ENCODE data around the gene PTGER1. TPM values are rescaled to one million over a fixed set of nuclear protein-coding genes. Genes with fewer than 3 reads are reported as not detected.
A peak's percentile ranks its signal among the peaks of the same experiment; 100 is the strongest.

Gene PTGER1
- total RNA-seq, 4 donors from 2014 or later = 0.31 to 1.3 (median 0.38) TPM; not detected in 1

DNA sequence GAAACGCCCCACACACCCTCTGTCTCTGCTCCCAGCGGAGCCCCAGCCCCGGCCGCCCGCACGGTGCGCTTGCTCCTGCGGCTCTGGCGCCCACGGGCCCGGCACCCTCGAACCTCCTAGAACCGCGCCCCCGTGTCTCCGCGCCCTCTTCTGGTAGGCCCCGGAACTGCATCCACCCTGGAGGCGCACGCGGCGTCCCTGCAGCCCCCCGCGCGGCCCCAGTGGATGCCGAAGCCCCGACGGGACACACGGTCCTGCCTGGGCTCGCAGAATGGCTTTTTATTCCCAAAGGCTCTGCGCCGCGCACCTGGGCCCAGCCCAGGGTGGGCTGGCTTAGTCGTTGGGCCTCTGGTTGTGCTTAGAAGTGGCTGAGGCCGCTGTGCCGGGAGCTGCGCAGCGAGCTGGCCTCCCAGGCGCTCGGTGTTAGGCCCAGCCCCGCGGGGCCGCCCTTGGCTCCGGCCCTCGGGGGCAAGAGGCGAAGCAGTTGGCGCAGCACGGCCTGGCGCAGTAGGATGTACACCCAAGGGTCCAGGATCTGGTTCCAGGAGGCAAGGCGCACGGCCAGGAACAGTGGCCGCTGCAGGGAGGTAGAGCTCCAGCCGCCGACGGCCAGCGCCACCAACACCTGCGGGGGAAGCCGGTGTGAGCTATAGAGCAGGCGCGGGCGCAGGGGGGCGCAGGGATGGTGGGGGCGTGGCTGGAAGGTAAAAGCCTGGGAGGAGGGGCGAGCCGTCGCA is 2.8 kb downstream of the PTGER1 start:
- Histone ChIP-seq H3K9me3 (no peaks in the 10 kb centered on the region), H3K4me3 (peak overlapping the region in 3 of 4 donors; percentile 25 to 53 (median 29)), H3K27me3 (peaks cover 0 to 36% (median 0%) of the 10 kb centered on the region in 4 donors), H3K36me3 (peaks cover 0 to 45% (median 0%) of the 10 kb centered on the region in 3 donors), H3K27ac (peak overlapping the region in 1 of 4 donors; percentile 19), H3K4me1 (peaks cover 34 to 57% (median 41%) of the 10 kb centered on the region in 3 donors)
- no peak for DNase-seq
- intact Hi-C loops (cut with DNase I) = no loop called here
- WGBS, 2 donors = 9 to 13% methylated on average over 14 to 18 of the region's 66 CpGs
- no peak for TF ChIP-seq POLR2A (IDR thresholded peaks at IDR 0.05)
- TF ChIP-seq, protein P1, sequence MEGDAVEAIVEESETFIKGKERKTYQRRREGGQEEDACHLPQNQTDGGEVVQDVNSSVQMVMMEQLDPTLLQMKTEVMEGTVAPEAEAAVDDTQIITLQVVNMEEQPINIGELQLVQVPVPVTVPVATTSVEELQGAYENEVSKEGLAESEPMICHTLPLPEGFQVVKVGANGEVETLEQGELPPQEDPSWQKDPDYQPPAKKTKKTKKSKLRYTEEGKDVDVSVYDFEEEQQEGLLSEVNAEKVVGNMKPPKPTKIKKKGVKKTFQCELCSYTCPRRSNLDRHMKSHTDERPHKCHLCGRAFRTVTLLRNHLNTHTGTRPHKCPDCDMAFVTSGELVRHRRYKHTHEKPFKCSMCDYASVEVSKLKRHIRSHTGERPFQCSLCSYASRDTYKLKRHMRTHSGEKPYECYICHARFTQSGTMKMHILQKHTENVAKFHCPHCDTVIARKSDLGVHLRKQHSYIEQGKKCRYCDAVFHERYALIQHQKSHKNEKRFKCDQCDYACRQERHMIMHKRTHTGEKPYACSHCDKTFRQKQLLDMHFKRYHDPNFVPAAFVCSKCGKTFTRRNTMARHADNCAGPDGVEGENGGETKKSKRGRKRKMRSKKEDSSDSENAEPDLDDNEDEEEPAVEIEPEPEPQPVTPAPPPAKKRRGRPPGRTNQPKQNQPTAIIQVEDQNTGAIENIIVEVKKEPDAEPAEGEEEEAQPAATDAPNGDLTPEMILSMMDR (IDR thresholded peaks at IDR 0.05) = peak; percentile 91 to 99 (median 98)

DNA sequence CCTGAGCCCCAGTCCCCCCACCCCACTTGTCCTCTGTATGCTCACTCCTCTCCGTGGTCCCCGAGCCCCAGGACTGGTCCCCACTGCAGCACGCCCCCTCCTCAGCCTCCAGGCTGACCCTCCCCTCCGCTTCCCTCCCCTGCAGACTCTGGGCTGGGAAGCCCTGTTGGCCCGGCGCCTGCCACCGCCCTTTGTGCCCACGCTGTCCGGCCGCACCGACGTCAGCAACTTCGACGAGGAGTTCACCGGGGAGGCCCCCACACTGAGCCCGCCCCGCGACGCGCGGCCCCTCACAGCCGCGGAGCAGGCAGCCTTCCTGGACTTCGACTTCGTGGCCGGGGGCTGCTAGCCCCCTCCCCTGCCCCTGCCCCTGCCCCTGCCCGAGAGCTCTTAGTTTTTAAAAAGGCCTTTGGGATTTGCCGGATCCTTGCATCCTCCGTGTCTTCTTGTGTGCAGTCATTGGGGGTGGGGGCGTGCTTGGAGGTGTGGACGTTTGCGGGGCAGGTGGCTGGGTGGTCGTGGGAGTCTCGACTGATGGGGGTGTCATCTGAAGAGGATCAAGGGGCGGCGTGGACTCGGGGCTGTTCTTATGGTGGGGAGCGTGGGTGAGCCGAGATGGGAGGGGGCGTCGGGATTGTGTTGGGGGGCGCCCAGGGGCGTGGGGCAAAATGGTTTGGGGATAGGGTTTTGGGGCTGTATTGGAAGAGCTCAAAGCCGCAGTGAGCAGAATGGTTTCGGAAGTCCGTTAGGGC is 3.5 kb downstream of the PTGER1 start:
- intact Hi-C loops (cut with DNase I) = no loop called here
- DNase-seq = no peak
- WGBS, 2 donors = 63 to 77% methylated on average over 12 to 22 of the region's 46 CpGs
- no peaks in the 10 kb centered on the region for H3K9me3 ChIP-seq
- H3K27me3 ChIP-seq = peaks cover 0 to 36% (median 0%) of the 10 kb centered on the region in 4 donors
- peaks cover 28 to 50% (median 34%) of the 10 kb centered on the region in 3 donors for H3K4me1 ChIP-seq
- H3K36me3 ChIP-seq = peaks cover 0 to 48% (median 0%) of the 10 kb centered on the region in 3 donors
- no peak overlapping the region for H3K27ac ChIP-seq
- no peak for TF ChIP-seq POLR2A (IDR thresholded peaks at IDR 0.05)
- TF ChIP-seq, protein P1 (IDR thresholded peaks at IDR 0.05) = no peak
- H3K4me3 ChIP-seq = peak overlapping the region in 2 of 4 donors; percentile 29 to 53

DNA sequence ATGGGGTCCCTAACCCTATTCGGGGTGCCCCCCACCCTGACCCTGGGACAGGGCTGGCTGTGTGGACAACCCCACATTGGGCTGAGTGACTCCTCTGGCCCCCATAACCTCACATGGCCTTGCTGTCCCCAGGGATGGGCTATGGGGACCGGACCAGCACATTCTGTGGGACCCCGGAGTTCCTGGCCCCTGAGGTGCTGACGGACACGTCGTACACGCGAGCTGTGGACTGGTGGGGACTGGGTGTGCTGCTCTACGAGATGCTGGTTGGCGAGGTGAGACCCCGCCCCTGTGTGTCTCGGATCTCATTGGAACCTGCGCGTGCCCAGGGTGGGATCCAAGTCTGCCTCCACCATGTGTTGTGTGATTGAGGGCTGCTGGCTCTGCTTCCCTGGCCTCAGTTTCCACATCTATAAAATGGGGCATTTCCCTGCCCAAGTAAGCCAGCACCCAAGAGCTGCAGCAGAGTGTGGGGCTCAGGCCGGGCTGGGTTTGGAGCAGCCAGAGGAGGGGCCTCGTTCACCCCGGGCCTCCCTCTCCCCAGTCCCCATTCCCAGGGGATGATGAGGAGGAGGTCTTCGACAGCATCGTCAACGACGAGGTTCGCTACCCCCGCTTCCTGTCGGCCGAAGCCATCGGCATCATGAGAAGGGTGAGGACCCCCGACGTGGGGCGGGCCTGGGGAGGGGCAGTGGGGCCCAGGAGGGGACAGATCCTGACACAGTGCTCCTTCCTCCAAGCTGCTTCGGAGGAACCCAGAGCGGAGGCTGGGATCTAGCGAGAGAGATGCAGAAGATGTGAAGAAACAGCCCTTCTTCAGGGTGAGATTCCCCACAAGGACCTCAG is 4.9 kb downstream of the PTGER1 start:
- intact Hi-C loops (cut with DNase I) = no loop called here
- 73 to 87% methylated on average over 18 of the region's 32 CpGs for WGBS, 2 donors
- no peak for DNase-seq
- no peaks in the 10 kb centered on the region for H3K9me3 ChIP-seq
- H3K4me1 ChIP-seq = peaks cover 18 to 36% (median 27%) of the 10 kb centered on the region in 3 donors
- H3K27me3 ChIP-seq = peaks cover 0 to 31% (median 0%) of the 10 kb centered on the region in 4 donors
- peaks cover 0 to 61% (median 0%) of the 10 kb centered on the region in 3 donors for H3K36me3 ChIP-seq
- TF ChIP-seq POLR2A (IDR thresholded peaks at IDR 0.05) = no peak
- TF ChIP-seq, protein P1 (IDR thresholded peaks at IDR 0.05) = no peak
- H3K4me3 ChIP-seq = no peak overlapping the region
- no peak overlapping the region for H3K27ac ChIP-seq

DNA sequence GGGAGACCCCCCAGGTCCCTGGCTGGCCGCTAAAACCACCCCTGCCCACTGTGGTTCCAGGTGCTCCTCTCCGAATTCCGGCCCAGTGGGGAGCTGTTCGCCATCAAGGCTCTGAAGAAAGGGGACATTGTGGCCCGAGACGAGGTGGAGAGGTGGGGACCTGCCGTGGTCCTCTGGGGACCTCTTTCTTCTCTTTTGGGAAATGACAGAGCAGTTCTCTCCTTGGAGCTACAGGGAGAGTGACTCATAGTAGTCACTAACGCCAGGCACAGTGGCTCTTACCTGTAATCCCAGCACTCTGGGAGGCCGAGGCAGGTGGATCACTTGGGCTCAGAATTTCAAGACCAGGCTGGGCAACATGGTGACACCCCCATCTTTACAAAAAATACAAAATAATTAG is 7.3 kb downstream of the PTGER1 start:
- intact Hi-C loops (cut with DNase I) = no loop called here

More for the DNA sequence above, 7.3 kb downstream of the PTGER1 start:
- H3K4me3 ChIP-seq = no peak overlapping the region
- H3K27me3 ChIP-seq = peaks cover 0 to 7% (median 0%) of the 10 kb centered on the region in 4 donors
- no peak overlapping the region for H3K27ac ChIP-seq
- H3K4me1 ChIP-seq = peaks cover 7 to 12% (median 11%) of the 10 kb centered on the region in 3 donors
- H3K9me3 ChIP-seq = no peaks in the 10 kb centered on the region
- no peak for DNase-seq
- 64% methylated on average over 4 of the region's 9 CpGs; no CpG with 5 or more reads in 1 of the 2 donors for WGBS, 2 donors
- TF ChIP-seq, protein P1 (IDR thresholded peaks at IDR 0.05) = peak in 1 of 6 experiments; percentile 14
- TF ChIP-seq POLR2A (IDR thresholded peaks at IDR 0.05) = no peak
- peaks cover 0 to 85% (median 3%) of the 10 kb centered on the region in 3 donors for H3K36me3 ChIP-seq
